LNCaP clone FGC (cell line): ENCODE data around the gene ANGPTL8.

ENCODE experiments used
- DNase-seq: peaks from one replicate; pipeline ENCODE4 v3.0.0-alpha.2; 2011; ENCODE audit warnings: low read depth
- H3K4me3 ChIP-seq: 2 replicates; pipeline ENCODE4 v1.5.1; 2011; ENCODE audit warnings: mild to moderate bottlenecking, low read depth, low read length, control low read depth
- TF ChIP-seq, protein P1 (sequence below): IDR thresholded peaks from 2 replicates; pipeline ENCODE4 v1.5.1; 2012; ENCODE audit warnings: mild to moderate bottlenecking; ENCODE audit not compliant: control insufficient read depth, insufficient read depth; ENCODE audit errors: extremely low read depth

Gene ANGPTL8, protein sequence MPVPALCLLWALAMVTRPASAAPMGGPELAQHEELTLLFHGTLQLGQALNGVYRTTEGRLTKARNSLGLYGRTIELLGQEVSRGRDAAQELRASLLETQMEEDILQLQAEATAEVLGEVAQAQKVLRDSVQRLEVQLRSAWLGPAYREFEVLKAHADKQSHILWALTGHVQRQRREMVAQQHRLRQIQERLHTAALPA

DNA sequence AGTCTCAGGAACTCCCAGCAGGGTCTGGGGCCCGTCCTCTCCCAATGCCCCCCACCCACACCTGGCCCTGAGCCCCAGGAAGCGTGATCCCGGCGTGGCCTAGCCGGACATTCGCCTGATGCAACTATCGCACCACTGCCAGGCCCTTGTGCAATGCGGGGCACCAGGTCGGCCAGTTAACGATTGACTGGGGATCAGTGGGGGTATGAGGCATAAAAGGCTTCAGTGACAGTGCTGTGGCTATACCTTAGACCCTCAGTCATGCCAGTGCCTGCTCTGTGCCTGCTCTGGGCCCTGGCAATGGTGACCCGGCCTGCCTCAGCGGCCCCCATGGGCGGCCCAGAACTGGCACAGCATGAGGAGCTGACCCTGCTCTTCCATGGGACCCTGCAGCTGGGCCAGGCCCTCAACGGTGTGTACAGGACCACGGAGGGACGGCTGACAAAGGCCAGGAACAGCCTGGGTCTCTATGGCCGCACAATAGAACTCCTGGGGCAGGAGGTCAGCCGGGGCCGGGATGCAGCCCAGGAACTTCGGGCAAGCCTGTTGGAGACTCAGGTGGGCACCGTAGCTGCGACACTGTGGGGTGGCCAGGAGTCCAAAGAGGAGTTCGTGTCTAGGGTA lies at the start of gene ANGPTL8:
TSS of gene ANGPTL8 (plus strand) at position 243 of the 624 bp plus-strand sequence. CDS start at position 262, 19 bp downstream.
- H3K4me3 ChIP-seq = no peak within 1 kb of the TSS
- no peak for DNase-seq
- TF ChIP-seq, protein P1, sequence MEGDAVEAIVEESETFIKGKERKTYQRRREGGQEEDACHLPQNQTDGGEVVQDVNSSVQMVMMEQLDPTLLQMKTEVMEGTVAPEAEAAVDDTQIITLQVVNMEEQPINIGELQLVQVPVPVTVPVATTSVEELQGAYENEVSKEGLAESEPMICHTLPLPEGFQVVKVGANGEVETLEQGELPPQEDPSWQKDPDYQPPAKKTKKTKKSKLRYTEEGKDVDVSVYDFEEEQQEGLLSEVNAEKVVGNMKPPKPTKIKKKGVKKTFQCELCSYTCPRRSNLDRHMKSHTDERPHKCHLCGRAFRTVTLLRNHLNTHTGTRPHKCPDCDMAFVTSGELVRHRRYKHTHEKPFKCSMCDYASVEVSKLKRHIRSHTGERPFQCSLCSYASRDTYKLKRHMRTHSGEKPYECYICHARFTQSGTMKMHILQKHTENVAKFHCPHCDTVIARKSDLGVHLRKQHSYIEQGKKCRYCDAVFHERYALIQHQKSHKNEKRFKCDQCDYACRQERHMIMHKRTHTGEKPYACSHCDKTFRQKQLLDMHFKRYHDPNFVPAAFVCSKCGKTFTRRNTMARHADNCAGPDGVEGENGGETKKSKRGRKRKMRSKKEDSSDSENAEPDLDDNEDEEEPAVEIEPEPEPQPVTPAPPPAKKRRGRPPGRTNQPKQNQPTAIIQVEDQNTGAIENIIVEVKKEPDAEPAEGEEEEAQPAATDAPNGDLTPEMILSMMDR = no peak

DNA sequence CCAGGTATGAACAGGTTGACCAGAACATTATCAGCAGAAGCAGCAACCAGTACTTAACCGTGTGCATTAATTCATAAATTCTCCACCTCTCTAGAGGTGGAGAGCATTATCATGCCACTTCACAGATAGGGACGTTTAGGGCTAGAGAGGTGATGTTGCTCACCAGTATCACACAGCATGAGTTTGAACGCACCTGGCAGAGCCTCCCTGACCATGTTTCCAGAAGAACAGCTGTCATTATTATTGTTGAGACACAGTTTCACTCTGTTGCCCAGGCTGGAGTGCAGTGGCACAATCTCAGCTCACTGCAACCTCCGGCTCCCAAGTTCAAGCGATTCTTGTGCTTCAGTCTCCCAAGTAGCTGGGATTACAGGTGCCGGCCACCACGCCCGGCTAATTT lies 48.9 kb upstream of the ANGPTL8 start:
- no peak for DNase-seq
- no peak overlapping the region for H3K4me3 ChIP-seq
- TF ChIP-seq, protein P1 = no peak

DNA sequence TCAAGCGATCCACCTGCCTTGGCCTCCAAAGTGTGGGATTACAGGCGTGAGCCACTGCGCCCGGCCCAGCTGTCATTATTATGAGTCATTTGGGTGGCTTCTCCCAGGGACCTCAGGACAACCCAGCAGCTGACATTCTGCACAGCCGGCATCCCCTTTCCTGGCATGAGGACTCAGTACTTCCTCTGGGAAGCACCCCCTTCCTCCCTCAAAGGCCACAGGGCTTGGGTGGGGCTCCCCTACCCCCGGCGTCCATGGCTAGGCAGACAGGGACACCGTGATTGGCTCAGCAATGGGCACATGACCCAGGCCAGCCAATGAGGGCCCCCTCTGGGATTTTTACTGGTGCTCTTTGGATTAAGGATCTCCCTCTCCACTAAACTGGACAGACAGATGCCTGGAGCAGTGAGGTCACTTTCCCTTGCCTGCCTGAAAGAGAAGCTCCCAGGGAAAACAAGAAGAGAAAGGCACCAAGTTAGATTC lies 48.1 kb upstream of the ANGPTL8 start:
- DNase-seq = no peak
- H3K4me3 ChIP-seq = no peak overlapping the region
- TF ChIP-seq, protein P1 = no peak

DNA sequence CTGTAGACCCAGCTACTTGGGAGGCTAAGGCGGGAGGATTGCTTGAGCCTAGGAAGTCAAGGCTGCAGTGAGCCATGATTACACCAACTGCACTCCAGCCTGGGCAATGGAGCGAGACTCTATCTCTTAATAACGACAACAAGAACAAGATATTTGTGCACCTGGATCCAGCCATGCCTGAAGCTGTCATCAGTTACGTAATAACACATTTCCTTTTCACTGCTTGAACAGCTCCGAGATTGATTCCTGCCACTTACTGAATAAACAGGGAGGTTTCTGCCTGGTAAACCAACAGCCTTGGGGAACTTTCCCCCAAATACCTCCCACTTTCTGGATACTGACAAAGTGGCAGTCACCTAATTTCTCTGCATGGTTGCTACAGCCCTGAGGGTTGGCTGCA lies 47.5 kb upstream of the ANGPTL8 start:
- H3K4me3 ChIP-seq = no peak overlapping the region
- no peak for DNase-seq
- TF ChIP-seq, protein P1 = no peak

DNA sequence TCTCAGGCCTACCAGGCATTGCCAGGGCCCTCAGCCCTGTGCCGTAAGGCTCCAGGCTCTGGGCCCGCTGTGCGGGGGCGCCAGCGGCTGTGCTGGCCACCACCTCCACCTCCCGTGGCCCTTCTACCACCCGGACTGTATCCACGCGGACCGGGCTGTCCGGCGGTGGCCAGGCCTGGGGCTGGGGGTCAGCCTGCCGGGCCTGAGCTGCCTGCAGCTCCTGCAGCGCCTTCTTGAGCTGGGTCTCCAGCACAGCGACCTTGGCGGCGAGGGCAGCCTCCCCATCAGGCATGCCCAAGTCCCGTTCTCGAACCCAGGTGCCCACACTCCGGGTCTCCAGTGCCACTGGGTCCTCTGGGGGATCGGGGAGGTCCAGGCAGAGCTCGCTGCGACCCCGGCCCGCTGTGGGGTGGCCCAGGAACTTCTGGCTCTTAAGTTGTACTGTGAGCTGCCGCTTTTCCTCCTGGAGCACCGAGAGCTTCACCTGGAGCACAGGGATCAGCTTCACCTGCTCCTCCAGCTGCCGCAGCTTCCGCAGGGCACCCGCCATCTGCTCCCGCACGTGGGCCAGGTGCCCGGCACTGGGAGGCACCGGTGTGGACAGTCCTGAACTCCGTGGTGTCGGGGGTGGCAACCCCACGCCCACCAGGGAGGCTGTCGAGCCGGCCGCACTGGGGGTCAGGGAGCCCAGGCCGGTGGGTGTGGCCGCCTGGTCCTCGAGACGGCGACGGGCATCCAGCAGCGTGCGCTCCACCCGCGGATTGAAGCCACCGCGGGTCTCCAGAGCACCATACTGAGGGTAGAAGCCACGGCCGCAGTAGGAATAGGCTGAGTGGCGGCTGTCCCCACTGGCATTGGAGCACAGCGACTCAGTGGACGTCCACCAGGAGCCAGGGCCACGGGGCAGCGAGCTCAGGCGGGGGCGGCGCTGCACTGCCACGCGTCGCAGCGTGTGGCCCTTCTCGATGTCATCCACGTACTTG lies 46.2 kb upstream of the ANGPTL8 start:
- H3K4me3 ChIP-seq = no peak overlapping the region
- DNase-seq = no peak

DNA sequence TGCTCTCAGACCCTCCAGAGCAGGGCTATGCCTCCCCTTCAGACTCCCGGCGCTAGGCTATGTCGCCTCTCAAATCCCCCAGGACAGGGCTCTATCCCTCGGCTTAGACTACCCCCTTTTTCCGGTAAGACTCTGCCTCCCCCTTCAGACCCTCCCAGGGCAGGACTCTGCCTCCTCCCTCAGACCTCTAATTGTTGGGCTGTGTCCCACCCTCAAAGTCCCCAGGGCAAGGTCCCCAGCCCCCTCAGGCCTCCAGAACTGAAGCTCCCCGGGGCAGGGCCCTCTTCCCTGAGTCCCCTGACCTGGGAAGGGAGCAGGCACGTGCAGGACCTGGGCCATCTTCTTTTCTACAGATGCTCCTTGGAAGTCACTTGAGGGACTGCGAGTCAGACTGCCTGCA lies 45.2 kb upstream of the ANGPTL8 start:
- H3K4me3 ChIP-seq = no peak overlapping the region
- TF ChIP-seq, protein P1 = no peak
- no peak for DNase-seq

More for the DNA sequence above, 46.2 kb upstream of the ANGPTL8 start:
- TF ChIP-seq, protein P1 = no peak
